ENCODE measurements around the gene SIRT7.

The SIRT7 gene

GRCh38 chr17:81888105-81888987 is 29.6 kb downstream of the SIRT7 start:
- DNase-seq (ENCODE audit: low read depth in 2 of 2) = no peak

- no peak for DNase-seq (ENCODE audit: low read depth in 2 of 2)
Observed at GRCh38 chr17:81885869-81886548, 32.0 kb downstream of the SIRT7 start.

GRCh38 chr17:81885454-81885853 is 32.5 kb downstream of the SIRT7 start:
- DNase-seq (ENCODE audit: low read depth in 2 of 2) = no peak

GRCh38 chr17:81884968-81885367 is 33.0 kb downstream of the SIRT7 start:
- no peak for DNase-seq (ENCODE audit: low read depth in 2 of 2)

- DNase-seq (ENCODE audit: low read depth in 2 of 2) = no peak
Observed at GRCh38 chr17:81884520-81884919, 33.5 kb downstream of the SIRT7 start.

GRCh38 chr17:81879121-81879520 is 38.9 kb downstream of the SIRT7 start:
- no peak for DNase-seq (ENCODE audit: low read depth in 2 of 2)

- DNase-seq (ENCODE audit: low read depth in 2 of 2) = no peak
Observed at GRCh38 chr17:81878294-81878693, 39.7 kb downstream of the SIRT7 start.

GRCh38 chr17:81877569-81877968 is 40.4 kb downstream of the SIRT7 start:
- DNase-seq (ENCODE audit: low read depth in 2 of 2) = no peak

- DNase-seq (ENCODE audit: low read depth in 2 of 2) = peak; percentile 92 to 95
Observed at GRCh38 chr17:81871387-81872230, 46.4 kb downstream of the SIRT7 start.

- DNase-seq (ENCODE audit: low read depth in 2 of 2) = no peak
Observed at GRCh38 chr17:81870981-81871386, 47.0 kb downstream of the SIRT7 start, which contains the start of gene ARHGDIA. TSS of gene ARHGDIA (minus strand) at chr17:81871337. CDS start at chr17:81869930, 1,407 bp downstream.

GRCh38 chr17:81870131-81870980 is 47.6 kb downstream of the SIRT7 start:
- DNase-seq (ENCODE audit: low read depth in 2 of 2) = no peak

GRCh38 chr17:81869221-81870130 is 48.5 kb downstream of the SIRT7 start:
- DNase-seq (ENCODE audit: low read depth in 2 of 2) = no peak

GRCh38 chr17:81868674-81869220 is 49.2 kb downstream of the SIRT7 start:
- no peak for DNase-seq (ENCODE audit: low read depth in 2 of 2)

GRCh38 chr17:81867991-81868673 is 49.8 kb downstream of the SIRT7 start:
- no peak for DNase-seq (ENCODE audit: low read depth in 2 of 2)

GRCh38 chr17:81867170-81867990 is 50.6 kb downstream of the SIRT7 start:
- no peak for DNase-seq (ENCODE audit: low read depth in 2 of 2)

- no peak for DNase-seq (ENCODE audit: low read depth in 2 of 2)
Observed at GRCh38 chr17:81866440-81867169, 51.4 kb downstream of the SIRT7 start.

- no peak for DNase-seq (ENCODE audit: low read depth in 2 of 2)
Observed at GRCh38 chr17:81865733-81866439, 52.1 kb downstream of the SIRT7 start.
